HG03039 (cell line): ENCODE results near the gene TEC.

ENCODE experiments used
- ATAC-seq: cut with Tn5 transposase; IDR thresholded peaks from one replicate; pipeline ENCODE4 v1.9.1; 2021; ENCODE audit warnings: mild to moderate bottlenecking, moderate library complexity; ENCODE audit not compliant: unreplicated experiment

The TEC gene

GRCh38 chr4:48127682-48128404 is 141.8 kb downstream of the TEC start:
- ATAC-seq: peak; percentile 79

GRCh38 chr4:48127231-48127630 is 142.4 kb downstream of the TEC start:
- ATAC-seq: no peak

- no peak for ATAC-seq
These were observed 143.0 kb downstream of the TEC start for GRCh38 chr4:48126621-48127020.

- no peak for ATAC-seq
These were observed 144.8 kb downstream of the TEC start for GRCh38 chr4:48124870-48125269.

GRCh38 chr4:48122756-48123155 is 146.9 kb downstream of the TEC start:
- ATAC-seq: no peak

- no peak for ATAC-seq
These were observed 148.5 kb downstream of the TEC start for GRCh38 chr4:48121180-48121579.

GRCh38 chr4:48120132-48120531 is 149.5 kb downstream of the TEC start:
- no peak for ATAC-seq

GRCh38 chr4:48119646-48120045 is 150.0 kb downstream of the TEC start:
- ATAC-seq: no peak

- no peak for ATAC-seq
These were observed 151.6 kb downstream of the TEC start for GRCh38 chr4:48118081-48118480.

- ATAC-seq: no peak
These were observed 153.1 kb downstream of the TEC start for GRCh38 chr4:48116582-48116981.

- ATAC-seq: no peak
These were observed 155.2 kb downstream of the TEC start for GRCh38 chr4:48114412-48114811.

- ATAC-seq: no peak
These were observed 157.5 kb downstream of the TEC start for GRCh38 chr4:48112017-48112667.

GRCh38 chr4:48110452-48110978 is 159.1 kb downstream of the TEC start:
- no peak for ATAC-seq

- ATAC-seq: peak; percentile 68
These were observed 160.0 kb downstream of the TEC start for GRCh38 chr4:48109413-48110263.

GRCh38 chr4:48108309-48109073 is 161.1 kb downstream of the TEC start:
- no peak for ATAC-seq

GRCh38 chr4:48105230-48105629 is 164.4 kb downstream of the TEC start:
- no peak for ATAC-seq

GRCh38 chr4:48103483-48104139 is 166.0 kb downstream of the TEC start:
- peak; percentile 64 for ATAC-seq

GRCh38 chr4:48102303-48102702 is 167.3 kb downstream of the TEC start:
- no peak for ATAC-seq

GRCh38 chr4:48100256-48100655 is 169.4 kb downstream of the TEC start:
- ATAC-seq: no peak

GRCh38 chr4:48095441-48095840 is 174.2 kb downstream of the TEC start:
- no peak for ATAC-seq
